NT2/D1 (cell line): Measurements from ENCODE around the gene DNAI2.

ENCODE experiments used
- DNase-seq: peaks from one replicate; pipeline ENCODE4 v3.0.0-alpha.2; 2011; ENCODE audit warnings: low read depth, low spot score
- H3K27me3 ChIP-seq: 2 replicates; pipeline ENCODE4 v1.6.0; 2011; ENCODE audit warnings: mild to moderate bottlenecking; ENCODE audit not compliant: insufficient read length, insufficient read depth
- H3K36me3 ChIP-seq: 2 replicates; pipeline ENCODE4 v1.6.1; 2011; ENCODE audit warnings: mild to moderate bottlenecking, low read length, mixed read lengths; ENCODE audit not compliant: insufficient read depth, insufficient read length
- H3K4me1 ChIP-seq: 2 replicates; pipeline ENCODE4 v1.5.1; 2011; ENCODE audit not compliant: insufficient read depth, insufficient read length
- H3K4me3 ChIP-seq: 2 replicates; pipeline ENCODE4 v1.5.1; 2011; ENCODE audit warnings: low read depth; ENCODE audit not compliant: insufficient read length
- H3K9ac ChIP-seq: 2 replicates; pipeline ENCODE4 v1.6.0; 2011; ENCODE audit warnings: low read depth; ENCODE audit not compliant: insufficient read length
- H3K9me3 ChIP-seq: 2 replicates; pipeline ENCODE4 v1.5.1; 2011; ENCODE audit warnings: mild to moderate bottlenecking, low read length; ENCODE audit not compliant: insufficient read depth
- SUZ12 ChIP-seq: IDR thresholded peaks from 2 replicates; pipeline ENCODE4 v1.6.1; 2011; ENCODE audit not compliant: insufficient read length, insufficient read depth; ENCODE audit errors: extremely low read depth
- YY1 ChIP-seq: IDR thresholded peaks from 2 replicates; pipeline ENCODE4 v1.6.1; 2011; ENCODE audit not compliant: insufficient read length, insufficient read depth
- ZNF274 ChIP-seq: IDR thresholded peaks from 2 replicates; pipeline ENCODE4 v1.6.1; 2011; ENCODE audit warnings: mild to moderate bottlenecking, low read depth, low read length

The DNAI2 gene

GRCh38 chr17:74350486-74350885 is 76.5 kb downstream of the DNAI2 start:
- Histone ChIP-seq H3K27me3 (peaks cover 68% of the 10 kb centered on the region), H3K4me3 (no peak overlapping the region), H3K4me1 (peaks cover 6% of the 10 kb centered on the region), H3K9me3 (no peaks in the 10 kb centered on the region), H3K9ac (no peak overlapping the region), H3K36me3 (no peaks in the 10 kb centered on the region)
- TF ChIP-seq SUZ12 = no peak
- no peak for TF ChIP-seq ZNF274
- no peak for TF ChIP-seq YY1
- DNase-seq = no peak

- H3K4me3 ChIP-seq = peak overlapping the region; percentile 33
- TF ChIP-seq SUZ12 (peak; percentile 78), ZNF274 (no peak)
- H3K36me3 ChIP-seq = no peaks in the 10 kb centered on the region
- DNase-seq = peak; percentile 30
- H3K4me1 ChIP-seq = peaks cover 8% of the 10 kb centered on the region
- H3K9ac ChIP-seq = peak overlapping the region; percentile 51
- H3K9me3 ChIP-seq = no peaks in the 10 kb centered on the region
- H3K27me3 ChIP-seq = peaks cover 80% of the 10 kb centered on the region
Measured at GRCh38 chr17:74351552-74352210, 77.6 kb downstream of the DNAI2 start.

- Histone ChIP-seq H3K4me1 (peaks cover 13% of the 10 kb centered on the region), H3K36me3 (no peaks in the 10 kb centered on the region), H3K9ac (no peak overlapping the region), H3K27me3 (peaks cover 95% of the 10 kb centered on the region), H3K4me3 (no peak overlapping the region), H3K9me3 (peaks cover 1% of the 10 kb centered on the region; the same call in 1 of the 2 replicates)
- TF ChIP-seq SUZ12 (no peak), ZNF274 (no peak), YY1 (no peak)
- no peak for DNase-seq
Measured at GRCh38 chr17:74353446-74354060, 79.5 kb downstream of the DNAI2 start.

GRCh38 chr17:74354123-74354522 is 80.1 kb downstream of the DNAI2 start:
- peaks cover 93% of the 10 kb centered on the region for H3K27me3 ChIP-seq
- H3K36me3 ChIP-seq = no peaks in the 10 kb centered on the region
- TF ChIP-seq YY1 (no peak), SUZ12 (no peak), ZNF274 (no peak)
- H3K4me1 ChIP-seq = peaks cover 13% of the 10 kb centered on the region
- DNase-seq = peak; percentile 30
- H3K4me3 ChIP-seq = no peak overlapping the region
- peaks cover 4% of the 10 kb centered on the region; the same call in 1 of the 2 replicates for H3K9me3 ChIP-seq
- H3K9ac ChIP-seq = no peak overlapping the region

GRCh38 chr17:74354561-74354960 is 80.5 kb downstream of the DNAI2 start:
- no peak overlapping the region for H3K9ac ChIP-seq
- DNase-seq = no peak
- H3K9me3 ChIP-seq = peaks cover 4% of the 10 kb centered on the region; the same call in 1 of the 2 replicates
- peaks cover 89% of the 10 kb centered on the region for H3K27me3 ChIP-seq
- TF ChIP-seq YY1 (no peak), SUZ12 (no peak), ZNF274 (no peak)
- no peaks in the 10 kb centered on the region for H3K36me3 ChIP-seq
- H3K4me1 ChIP-seq = peaks cover 13% of the 10 kb centered on the region
- no peak overlapping the region for H3K4me3 ChIP-seq

GRCh38 chr17:74355065-74355464 is 81.0 kb downstream of the DNAI2 start:
- Histone ChIP-seq H3K36me3 (no peaks in the 10 kb centered on the region), H3K4me1 (peaks cover 16% of the 10 kb centered on the region), H3K27me3 (peaks cover 87% of the 10 kb centered on the region), H3K9me3 (peaks cover 4% of the 10 kb centered on the region; the same call in 1 of the 2 replicates), H3K9ac (no peak overlapping the region), H3K4me3 (no peak overlapping the region)
- no peak for DNase-seq
- no peak for TF ChIP-seq SUZ12
- TF ChIP-seq ZNF274 = no peak
- TF ChIP-seq YY1 = no peak

GRCh38 chr17:74356646-74357465 is 82.8 kb downstream of the DNAI2 start:
- Histone ChIP-seq H3K27me3 (peaks cover 69% of the 10 kb centered on the region), H3K4me3 (peak overlapping the region; percentile 43), H3K9me3 (peaks cover 4% of the 10 kb centered on the region; the same call in 1 of the 2 replicates), H3K36me3 (no peaks in the 10 kb centered on the region), H3K9ac (peak overlapping the region; percentile 57), H3K4me1 (peaks cover 27% of the 10 kb centered on the region)
- DNase-seq = no peak
- TF ChIP-seq ZNF274 (no peak), YY1 (no peak), SUZ12 (no peak)
